ENCODE results near the gene CTTNBP2NL.
"Not testable (repeated sequence)": the region's sequence is repeated elsewhere in the genome, so short reads cannot be mapped to it uniquely, and the experiment has no call there.

DNA sequence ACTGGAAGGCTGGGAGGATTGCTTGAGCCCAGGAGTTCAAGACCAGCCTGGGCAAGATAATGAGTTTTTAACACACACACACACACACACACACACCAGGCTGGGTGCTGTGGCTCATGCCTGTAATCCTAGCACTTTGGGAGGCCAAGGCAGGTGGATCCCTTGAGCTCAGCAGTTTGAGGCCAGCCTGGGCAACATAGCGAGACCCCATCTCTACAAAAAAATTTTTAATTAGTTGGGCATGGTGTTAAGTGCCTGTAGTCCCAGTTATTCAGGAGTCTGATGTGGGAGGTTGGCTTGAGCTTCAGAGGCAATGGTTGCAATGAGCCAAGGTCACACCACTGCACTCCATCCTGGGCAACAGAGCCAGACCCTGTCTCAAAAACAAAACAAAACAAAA, 90.0 kb downstream of the CTTNBP2NL start:
- not testable (repeated sequence) for TF ChIP-seq ZNF274 (IDR thresholded peaks at IDR 0.05; ENCODE audit: low read depth, low read length); SUZ12 (IDR thresholded peaks at IDR 0.05; ENCODE audit: extremely low read depth, insufficient read depth, insufficient read length)
